NCI-H1436 (cell line): ENCODE results near the gene ARHGAP1.
"Not testable (repeated sequence)": the region's sequence is repeated elsewhere in the genome, so short reads cannot be mapped to it uniquely, and the experiment has no call there.

Source experiments
- DNase-seq: peaks from one replicate; lab custom pipeline; 2025; lab: John Stamatoyannopoulos, UW

Gene ARHGAP1

GRCh38 chr11:46723359-46723680 lies 22.9 kb upstream of the ARHGAP1 start:
- DNase-seq = no peak

- DNase-seq = no peak
Measured at GRCh38 chr11:46722566-46723358, 22.3 kb upstream of the ARHGAP1 start.

GRCh38 chr11:46721286-46721685 lies 20.9 kb upstream of the ARHGAP1 start:
- DNase-seq = no peak

DNA sequence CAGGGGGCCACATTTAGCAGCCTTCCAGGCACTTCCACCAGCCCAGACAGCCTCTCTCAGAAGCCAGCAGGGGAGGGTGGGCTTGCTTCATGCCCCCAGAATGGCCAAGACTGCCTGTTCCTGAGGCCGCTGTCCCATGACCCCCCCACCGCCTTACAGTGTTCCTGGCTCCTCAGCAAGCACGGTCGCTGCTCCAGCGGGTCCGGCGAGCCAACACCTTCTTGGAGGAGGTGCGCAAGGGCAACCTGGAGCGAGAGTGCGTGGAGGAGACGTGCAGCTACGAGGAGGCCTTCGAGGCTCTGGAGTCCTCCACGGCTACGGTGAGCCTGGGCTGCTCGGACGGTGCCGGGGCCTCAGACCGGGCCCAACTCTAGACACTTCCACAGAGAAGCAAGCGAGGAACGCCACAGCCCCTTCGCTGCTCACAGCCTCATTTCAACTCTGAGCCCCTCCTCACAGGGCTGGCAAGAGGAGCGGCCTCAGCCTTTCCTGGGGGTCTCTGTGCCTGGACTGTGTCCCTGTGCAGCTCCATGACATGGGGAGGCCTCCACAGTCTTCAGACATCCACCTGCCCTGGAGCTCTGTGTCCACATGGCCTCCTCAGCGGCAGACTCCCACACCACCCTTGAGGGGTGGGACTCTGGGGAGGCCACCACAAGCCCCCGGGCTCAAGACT lies 19.3 kb upstream of the ARHGAP1 start:
- no peak for DNase-seq

GRCh38 chr11:46719048-46719542 lies 18.7 kb upstream of the ARHGAP1 start, which contains the start of gene F2:
TSS of gene F2 (plus strand) at chr11:46719213. CDS start at chr11:46719236, 23 bp downstream.
- DNase-seq = no peak

GRCh38 chr11:46718155-46719019 lies 18.0 kb upstream of the ARHGAP1 start:
- DNase-seq = no peak

DNA sequence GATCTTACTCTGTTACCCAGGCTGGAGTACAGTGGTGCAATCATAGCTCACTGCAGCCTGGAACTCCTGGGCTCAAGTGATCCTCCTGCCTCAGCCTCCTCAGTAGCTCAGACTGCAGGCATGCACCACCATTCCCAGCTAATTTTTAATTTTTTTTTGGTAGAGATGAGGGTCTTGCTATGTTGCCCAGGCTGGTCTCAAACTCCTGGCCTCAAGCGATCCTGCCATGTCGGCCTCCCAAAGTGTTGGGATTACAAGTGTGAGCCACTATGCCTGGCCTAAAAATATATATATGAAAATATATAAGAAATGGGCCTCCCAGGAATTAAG lies 17.4 kb upstream of the ARHGAP1 start:
- not testable (repeated sequence) for DNase-seq

DNA sequence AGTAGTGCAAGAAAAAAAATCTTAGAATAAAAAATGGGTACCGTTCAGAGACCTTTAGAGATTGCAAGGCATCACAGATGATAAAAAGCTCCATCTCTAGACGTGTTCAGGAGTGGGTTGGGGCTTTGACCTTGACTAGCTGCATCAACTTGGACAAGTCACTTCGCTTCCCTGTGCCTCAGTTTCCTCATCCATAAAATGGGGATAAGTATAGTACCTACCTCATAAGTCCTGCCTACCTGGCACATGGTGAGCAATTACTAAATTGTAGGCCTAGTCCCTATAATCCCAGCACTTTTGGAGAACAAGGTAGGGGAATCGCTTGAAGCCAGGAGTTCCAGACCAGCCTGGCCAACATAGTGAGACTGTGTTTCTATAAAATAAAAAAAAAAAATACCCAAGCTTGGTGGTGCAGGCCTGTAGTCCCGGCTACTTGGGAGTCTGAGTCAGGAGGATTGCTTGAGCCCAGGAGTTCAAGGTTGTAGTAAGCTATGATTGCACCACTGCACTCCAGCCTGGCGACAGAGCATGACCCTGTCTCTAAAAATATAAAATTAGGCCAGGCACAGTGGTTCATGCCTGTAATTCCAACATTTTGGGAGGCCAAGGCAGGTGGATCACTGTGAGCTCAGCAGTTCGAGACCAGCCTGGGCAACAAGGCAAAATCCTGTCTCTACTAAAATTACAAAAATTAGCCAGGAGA lies 12.6 kb upstream of the ARHGAP1 start:
- DNase-seq = no peak

DNA sequence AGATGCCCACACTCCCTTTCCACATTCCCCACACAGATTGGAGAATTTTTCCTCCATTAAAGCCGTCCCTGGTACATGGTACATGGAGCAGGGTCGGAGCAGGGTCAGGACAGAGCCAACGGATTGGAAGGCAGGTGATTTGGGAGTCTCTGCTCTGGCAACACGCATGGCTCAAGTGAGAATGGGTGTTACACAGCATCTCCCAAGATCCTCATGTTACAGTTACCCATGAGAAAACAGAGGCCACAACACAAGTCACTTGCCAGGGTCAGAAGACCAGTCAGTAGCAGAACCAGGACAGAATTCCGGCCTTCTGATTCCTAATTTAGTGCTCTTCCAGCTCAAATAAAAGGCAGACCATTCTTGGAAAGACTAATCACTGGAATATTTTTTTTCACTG lies 10.9 kb upstream of the ARHGAP1 start:
- no peak for DNase-seq

GRCh38 chr11:46710821-46711269 lies 10.4 kb upstream of the ARHGAP1 start:
- no peak for DNase-seq

DNA sequence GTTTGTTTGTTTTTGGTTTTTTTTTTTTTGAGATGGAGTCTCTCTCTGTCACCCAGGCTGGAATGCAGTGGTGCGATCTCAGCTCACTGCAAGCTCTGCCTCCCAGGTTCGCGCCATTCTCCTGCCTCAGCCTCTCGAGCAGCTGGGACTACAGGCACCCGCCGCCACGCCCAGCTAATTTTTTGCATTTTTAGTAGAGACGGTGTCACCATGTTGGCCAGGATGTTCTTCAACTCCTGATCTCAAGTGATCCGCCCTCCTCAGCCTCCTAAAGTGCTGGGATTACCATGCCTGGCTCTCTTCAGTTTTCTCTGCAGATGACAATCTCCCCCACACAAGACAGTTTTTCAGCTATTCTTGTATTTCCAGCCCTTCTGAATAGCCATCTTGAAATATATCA lies 8.9 kb upstream of the ARHGAP1 start:
- not testable (repeated sequence) for DNase-seq

DNA sequence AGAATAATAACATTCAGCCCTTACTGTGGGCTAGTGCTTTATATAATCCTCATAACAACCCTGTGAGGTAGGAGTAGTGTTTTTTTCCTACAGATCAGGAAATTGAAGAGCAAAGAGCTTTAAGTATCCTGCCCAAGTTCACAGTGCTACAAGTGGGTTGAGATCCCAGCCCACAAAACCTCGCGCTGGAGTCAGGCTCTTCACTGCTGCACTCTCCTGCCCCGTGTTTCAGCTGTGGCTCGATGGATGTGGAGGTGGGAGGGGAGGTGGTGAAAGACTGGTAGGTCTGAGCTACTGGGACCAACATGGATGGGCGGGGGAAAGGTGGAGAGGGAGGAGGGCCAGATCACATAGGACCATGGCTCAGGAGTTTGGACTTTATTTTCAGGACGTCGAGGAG lies 6.5 kb upstream of the ARHGAP1 start:
- no peak for DNase-seq

GRCh38 chr11:46705070-46705688 lies 4.8 kb upstream of the ARHGAP1 start:
- DNase-seq = no peak

DNA sequence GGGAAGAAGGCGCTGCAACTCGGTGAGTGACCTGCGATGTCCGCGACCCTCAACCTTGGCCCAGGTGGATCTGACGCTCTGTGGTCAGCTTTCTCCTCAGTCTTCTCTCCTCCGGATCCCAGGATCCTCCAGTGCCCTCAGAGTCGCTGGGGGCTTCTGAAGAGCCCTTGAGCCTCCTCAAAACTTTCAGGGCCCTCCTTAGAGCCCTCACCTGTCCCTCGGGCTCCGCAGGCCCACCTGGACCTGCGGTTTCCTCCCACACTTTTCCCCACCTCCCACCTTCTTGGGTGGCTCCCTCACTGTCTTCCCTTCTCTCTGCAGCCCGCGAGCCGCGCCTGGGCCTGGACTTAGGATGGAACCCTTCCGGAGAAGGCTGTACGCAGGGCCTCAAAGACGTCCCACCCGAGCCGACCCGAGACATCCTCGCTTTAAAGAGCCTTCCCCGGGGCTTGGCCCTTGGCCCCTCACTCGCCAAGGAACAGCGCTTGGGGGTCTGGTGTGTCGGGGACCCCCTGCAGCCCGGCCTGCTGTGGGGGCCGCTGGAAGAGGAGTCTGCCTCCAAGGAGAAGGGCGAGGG lies 747 bp upstream of the ARHGAP1 start:
- DNase-seq = no peak

DNA sequence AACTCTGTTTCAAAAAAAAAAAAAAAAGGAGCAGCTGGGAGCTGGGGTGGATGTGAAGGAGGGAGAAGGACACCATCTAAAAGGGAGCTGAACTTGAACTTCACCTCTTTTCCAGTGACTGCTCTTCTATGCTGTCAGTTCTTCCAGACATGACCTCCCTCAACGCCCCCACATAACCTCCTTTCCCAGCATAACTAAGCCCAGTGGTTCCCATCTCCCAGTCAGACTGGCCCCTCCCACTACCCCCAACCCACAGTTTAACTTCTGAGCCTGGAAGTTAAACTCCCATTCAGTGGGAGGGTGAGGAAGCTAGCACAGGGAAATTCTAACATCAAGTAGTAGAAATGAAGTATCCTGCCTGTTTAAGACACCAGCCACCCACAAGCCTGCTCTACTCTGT lies 1.8 kb downstream of the ARHGAP1 start:
- DNase-seq = no peak

GRCh38 chr11:46697723-46698122 lies 2.7 kb downstream of the ARHGAP1 start:
- DNase-seq = no peak

GRCh38 chr11:46697303-46697702 lies 3.1 kb downstream of the ARHGAP1 start:
- DNase-seq = no peak

DNA sequence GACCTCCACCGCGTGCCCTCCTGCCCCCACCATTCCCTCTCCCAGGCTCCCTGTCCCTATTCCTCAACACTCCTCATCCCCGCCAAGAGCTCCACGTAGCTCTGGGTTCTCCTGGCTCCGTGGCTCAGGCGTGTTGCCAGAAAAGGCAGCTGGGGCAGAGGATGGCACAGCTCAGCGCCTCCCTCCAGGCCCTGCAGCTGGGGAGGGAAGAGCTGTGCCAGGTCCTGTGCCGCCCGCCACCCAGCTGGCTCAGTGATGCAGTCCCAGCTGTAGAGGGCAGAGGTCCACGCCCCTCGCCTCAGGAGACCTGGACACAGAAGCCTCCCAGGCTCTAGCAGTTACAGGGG lies 4.2 kb downstream of the ARHGAP1 start:
- no peak for DNase-seq

- DNase-seq = no peak
Measured at GRCh38 chr11:46695345-46696211, 4.8 kb downstream of the ARHGAP1 start.

- DNase-seq = no peak
Measured at GRCh38 chr11:46694607-46695006, 5.8 kb downstream of the ARHGAP1 start.
